ENCODE results near the gene FOXN3.
"Not testable (repeated sequence)": the region's sequence is repeated elsewhere in the genome, so short reads cannot be mapped to it uniquely, and the experiment has no call there.

The FOXN3 gene

GRCh38 chr14:89225607-89226006 is 191.4 kb downstream of the FOXN3 start:
- FAIRE-seq: no peak

- FAIRE-seq: peak; percentile 97
Measured at GRCh38 chr14:89221109-89221810, 195.8 kb downstream of the FOXN3 start.

GRCh38 chr14:89219051-89219450 is 198.0 kb downstream of the FOXN3 start:
- FAIRE-seq: no peak

GRCh38 chr14:89217891-89218290 is 199.1 kb downstream of the FOXN3 start:
- no peak for FAIRE-seq

- FAIRE-seq: no peak
Measured at GRCh38 chr14:89215531-89215930, 201.5 kb downstream of the FOXN3 start.

GRCh38 chr14:89215114-89215513 is 201.9 kb downstream of the FOXN3 start:
- peak; percentile 90 for FAIRE-seq

GRCh38 chr14:89214221-89214965 is 202.6 kb downstream of the FOXN3 start:
- FAIRE-seq: peak; percentile 74

- FAIRE-seq: no peak
Measured at GRCh38 chr14:89212386-89213235, 204.4 kb downstream of the FOXN3 start.

- FAIRE-seq: no peak
Measured at GRCh38 chr14:89209558-89209957, 207.5 kb downstream of the FOXN3 start.

- FAIRE-seq: no peak
Measured at GRCh38 chr14:89207925-89208328, 209.1 kb downstream of the FOXN3 start.

GRCh38 chr14:89206389-89207031 is 210.5 kb downstream of the FOXN3 start:
- FAIRE-seq: no peak

GRCh38 chr14:89205137-89205740 is 211.8 kb downstream of the FOXN3 start:
- no peak for FAIRE-seq

GRCh38 chr14:89202413-89203190 is 214.4 kb downstream of the FOXN3 start:
- FAIRE-seq: no peak

GRCh38 chr14:89201645-89202044 is 215.4 kb downstream of the FOXN3 start:
- FAIRE-seq: no peak

GRCh38 chr14:89199357-89199756 is 217.7 kb downstream of the FOXN3 start:
- FAIRE-seq: not testable (repeated sequence)

GRCh38 chr14:89198544-89199329 is 218.3 kb downstream of the FOXN3 start:
- FAIRE-seq: no peak

GRCh38 chr14:89197623-89198022 is 219.4 kb downstream of the FOXN3 start:
- no peak for FAIRE-seq

- FAIRE-seq: no peak
Measured at GRCh38 chr14:89196545-89196944, 220.5 kb downstream of the FOXN3 start.

- FAIRE-seq: no peak
Measured at GRCh38 chr14:89194376-89194775, 222.7 kb downstream of the FOXN3 start.

- FAIRE-seq: peak; percentile 88
Measured at GRCh38 chr14:89190765-89191513, 226.1 kb downstream of the FOXN3 start.

All from islet of Langerhans (tissue), 1 donor.